ENCODE results near the gene LMAN1. TPM values are rescaled to one million over a fixed set of nuclear protein-coding genes. Genes with fewer than 3 reads are reported as not detected.

Gene LMAN1
- total RNA-seq, 2 experiments from 2014 or later, result 52.8 to 55.4 TPM

- H3K36me3 Mint-ChIP-seq (ENCODE audit: low read depth), result peaks cover 59% of the 10 kb centered on the region
Observed at GRCh38 chr18:59352250-59352855, 6.7 kb downstream of the LMAN1 start.

GRCh38 chr18:59345556-59345955 is 13.5 kb downstream of the LMAN1 start:
- DNase-seq, result no peak
- Mint-ChIP-seq H3K4me1 (peaks cover 31% of the 10 kb centered on the region), H3K27ac (no peak overlapping the region), H3K27me3 (no peaks in the 10 kb centered on the region), H3K4me3 (no peak overlapping the region), H3K36me3 (ENCODE audit: low read depth) (peaks cover 78% of the 10 kb centered on the region), H3K9me3 (peaks cover 17% of the 10 kb centered on the region)
- ChIA-PET CTCF (no interaction called here), POLR2A (no interaction called here)

More at GRCh38 chr18:59352250-59352855, 6.7 kb downstream of the LMAN1 start:
- H3K9me3 Mint-ChIP-seq, result no peaks in the 10 kb centered on the region
- DNase-seq, result no peak
- ChIA-PET CTCF (interaction anchor here (0.6 to 2.0 kb wide), 5 partner anchors 12 to 562 kb away, joined by 3 to 5 read pairs (median 4); no protein-coding TSS in a partner anchor), POLR2A (no interaction called here)
- no peaks in the 10 kb centered on the region for H3K27me3 Mint-ChIP-seq
- peak overlapping the region; percentile 62 for H3K27ac Mint-ChIP-seq
- H3K4me1 Mint-ChIP-seq, result peaks cover 41% of the 10 kb centered on the region
- no peak overlapping the region for H3K4me3 Mint-ChIP-seq

- Mint-ChIP-seq H3K36me3 (ENCODE audit: low read depth) (peaks cover 83% of the 10 kb centered on the region), H3K27ac (no peak overlapping the region), H3K9me3 (peaks cover 20% of the 10 kb centered on the region), H3K27me3 (no peaks in the 10 kb centered on the region), H3K4me1 (peaks cover 31% of the 10 kb centered on the region), H3K4me3 (no peak overlapping the region)
- ChIA-PET CTCF (no interaction called here), POLR2A (no interaction called here)
- DNase-seq, result no peak
Observed at GRCh38 chr18:59344996-59345395, 14.1 kb downstream of the LMAN1 start.

- ChIA-PET CTCF (no interaction called here), POLR2A (no interaction called here)
- no peak overlapping the region for H3K27ac Mint-ChIP-seq
- no peak for DNase-seq
- peaks cover 31% of the 10 kb centered on the region for H3K4me1 Mint-ChIP-seq
- no peak overlapping the region for H3K4me3 Mint-ChIP-seq
- peaks cover 21% of the 10 kb centered on the region for H3K9me3 Mint-ChIP-seq
- no peaks in the 10 kb centered on the region for H3K27me3 Mint-ChIP-seq
- H3K36me3 Mint-ChIP-seq (ENCODE audit: low read depth), result peaks cover 84% of the 10 kb centered on the region
Observed at GRCh38 chr18:59343926-59344325, 15.1 kb downstream of the LMAN1 start.

GRCh38 chr18:59340817-59341216 is 18.2 kb downstream of the LMAN1 start:
- peaks cover 87% of the 10 kb centered on the region for H3K36me3 Mint-ChIP-seq (ENCODE audit: low read depth)
- CTCF ChIA-PET, result interaction anchor here (1.5 kb wide), 1 partner anchor 11 kb away, joined by 4 read pairs; no protein-coding TSS in a partner anchor
- no peak overlapping the region for H3K4me3 Mint-ChIP-seq
- H3K4me1 Mint-ChIP-seq, result peaks cover 33% of the 10 kb centered on the region
- POLR2A ChIA-PET, result no interaction called here
- no peak for DNase-seq
- peak overlapping the region; percentile 10 for H3K27ac Mint-ChIP-seq
- H3K9me3 Mint-ChIP-seq, result peaks cover 21% of the 10 kb centered on the region
- H3K27me3 Mint-ChIP-seq, result no peaks in the 10 kb centered on the region

GRCh38 chr18:59340312-59340711 is 18.8 kb downstream of the LMAN1 start:
- no peaks in the 10 kb centered on the region for H3K27me3 Mint-ChIP-seq
- no peak overlapping the region for H3K27ac Mint-ChIP-seq
- POLR2A ChIA-PET, result no interaction called here
- H3K36me3 Mint-ChIP-seq (ENCODE audit: low read depth), result peaks cover 82% of the 10 kb centered on the region
- CTCF ChIA-PET, result interaction anchor here (1.5 kb wide), 1 partner anchor 11 kb away, joined by 4 read pairs; no protein-coding TSS in a partner anchor
- peaks cover 33% of the 10 kb centered on the region for H3K4me1 Mint-ChIP-seq
- peaks cover 21% of the 10 kb centered on the region for H3K9me3 Mint-ChIP-seq
- DNase-seq, result no peak
- no peak overlapping the region for H3K4me3 Mint-ChIP-seq

- H3K27ac Mint-ChIP-seq, result no peak overlapping the region
- H3K4me1 Mint-ChIP-seq, result peaks cover 1% of the 10 kb centered on the region
- no peaks in the 10 kb centered on the region for H3K9me3 Mint-ChIP-seq
- POLR2A ChIA-PET, result no interaction called here
- H3K27me3 Mint-ChIP-seq, result no peaks in the 10 kb centered on the region
- H3K4me3 Mint-ChIP-seq, result no peak overlapping the region
- no peak for DNase-seq
- peaks cover 44% of the 10 kb centered on the region for H3K36me3 Mint-ChIP-seq (ENCODE audit: low read depth)
- CTCF ChIA-PET, result interaction anchor here (1.3 kb wide), 1 partner anchor 19 kb away, joined by 5 read pairs; no protein-coding TSS in a partner anchor
Observed at GRCh38 chr18:59332986-59333385, 26.1 kb downstream of the LMAN1 start.

GRCh38 chr18:59328683-59329082 is 30.4 kb downstream of the LMAN1 start:
- Mint-ChIP-seq H3K9me3 (no peaks in the 10 kb centered on the region), H3K27ac (no peak overlapping the region), H3K27me3 (no peaks in the 10 kb centered on the region), H3K4me1 (no peaks in the 10 kb centered on the region), H3K36me3 (ENCODE audit: low read depth) (peaks cover 43% of the 10 kb centered on the region), H3K4me3 (no peak overlapping the region)
- ChIA-PET CTCF (no interaction called here), POLR2A (no interaction called here)
- DNase-seq, result no peak

GRCh38 chr18:59325965-59326364 is 33.1 kb downstream of the LMAN1 start:
- POLR2A ChIA-PET, result no interaction called here
- H3K4me3 Mint-ChIP-seq, result no peak overlapping the region
- no peaks in the 10 kb centered on the region for H3K4me1 Mint-ChIP-seq
- peaks cover 32% of the 10 kb centered on the region for H3K36me3 Mint-ChIP-seq (ENCODE audit: low read depth)
- H3K27me3 Mint-ChIP-seq, result peaks cover under 1% of the 10 kb centered on the region
- no peaks in the 10 kb centered on the region for H3K9me3 Mint-ChIP-seq
- no peak for DNase-seq
- H3K27ac Mint-ChIP-seq, result no peak overlapping the region
- CTCF ChIA-PET, result interaction anchor here (0.6 to 1.0 kb wide), 2 partner anchors 8 to 21 kb away, joined by 3 to 5 read pairs; no protein-coding TSS in a partner anchor

- CTCF ChIA-PET, result no interaction called here
- Mint-ChIP-seq H3K27ac (no peak overlapping the region), H3K36me3 (ENCODE audit: low read depth) (peaks cover 30% of the 10 kb centered on the region), H3K4me1 (no peaks in the 10 kb centered on the region), H3K4me3 (no peak overlapping the region), H3K27me3 (peaks cover 5% of the 10 kb centered on the region), H3K9me3 (no peaks in the 10 kb centered on the region)
- POLR2A ChIA-PET, result no interaction called here
- DNase-seq, result no peak
Observed at GRCh38 chr18:59324623-59324971, 34.5 kb downstream of the LMAN1 start.

- no peaks in the 10 kb centered on the region for H3K4me1 Mint-ChIP-seq
- no peak overlapping the region for H3K4me3 Mint-ChIP-seq
- H3K9me3 Mint-ChIP-seq, result no peaks in the 10 kb centered on the region
- CTCF ChIA-PET, result no interaction called here
- peaks cover 27% of the 10 kb centered on the region for H3K36me3 Mint-ChIP-seq (ENCODE audit: low read depth)
- POLR2A ChIA-PET, result no interaction called here
- no peak overlapping the region for H3K27ac Mint-ChIP-seq
- peaks cover 8% of the 10 kb centered on the region for H3K27me3 Mint-ChIP-seq
- DNase-seq, result no peak
Observed at GRCh38 chr18:59323931-59324622, 35.0 kb downstream of the LMAN1 start.

- Mint-ChIP-seq H3K9me3 (no peaks in the 10 kb centered on the region), H3K4me1 (no peaks in the 10 kb centered on the region), H3K27me3 (peaks cover 29% of the 10 kb centered on the region), H3K27ac (no peak within 1 kb of the TSS), H3K36me3 (ENCODE audit: low read depth) (no peaks in the 10 kb centered on the region), H3K4me3 (no peak within 1 kb of the TSS)
- DNase-seq, result no peak
- CTCF ChIA-PET, result no interaction called here
- POLR2A ChIA-PET, result no interaction called here
Observed at GRCh38 chr18:59318460-59319050, 40.5 kb downstream of the LMAN1 start, which contains the start of gene CPLX4. Gene CPLX4, minus strand, starts transcription at chr18:59318649. Its CDS starts 187 bp downstream, at chr18:59318462.

- Mint-ChIP-seq H3K36me3 (ENCODE audit: low read depth) (no peaks in the 10 kb centered on the region), H3K27ac (no peak overlapping the region), H3K27me3 (peaks cover 36% of the 10 kb centered on the region), H3K4me1 (peaks cover 5% of the 10 kb centered on the region), H3K4me3 (no peak overlapping the region), H3K9me3 (no peaks in the 10 kb centered on the region)
- DNase-seq, result no peak
- ChIA-PET POLR2A (no interaction called here), CTCF (no interaction called here)
Observed at GRCh38 chr18:59311631-59312030, 47.4 kb downstream of the LMAN1 start.
